ENCODE data around the gene U2AF1L4.
A peak's percentile ranks its signal among the peaks of the same experiment; 100 is the strongest.
"Not testable (repeated sequence)": the region's sequence is repeated elsewhere in the genome, so short reads cannot be mapped to it uniquely, and the experiment has no call there.

Gene U2AF1L4

DNA sequence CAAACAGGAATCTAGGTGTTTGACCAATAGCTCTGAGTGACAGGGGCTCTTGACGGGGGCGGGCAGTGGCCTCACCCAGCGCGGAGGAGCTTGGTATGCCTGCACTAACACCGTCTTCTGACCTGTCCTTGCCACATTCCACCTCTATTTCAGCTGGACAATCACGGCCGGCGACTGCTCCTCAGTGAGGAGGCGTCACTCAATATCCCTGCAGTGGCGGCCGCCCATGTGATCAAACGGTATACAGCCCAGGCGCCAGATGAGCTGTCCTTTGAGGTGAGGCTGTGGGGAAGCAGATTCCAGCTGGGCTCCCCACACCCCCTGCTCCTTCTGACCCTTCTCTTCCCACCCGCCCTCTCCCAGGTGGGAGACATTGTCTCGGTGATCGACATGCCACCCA lies 34.8 kb upstream of the U2AF1L4 start:
- no peak for DNase-seq

DNA sequence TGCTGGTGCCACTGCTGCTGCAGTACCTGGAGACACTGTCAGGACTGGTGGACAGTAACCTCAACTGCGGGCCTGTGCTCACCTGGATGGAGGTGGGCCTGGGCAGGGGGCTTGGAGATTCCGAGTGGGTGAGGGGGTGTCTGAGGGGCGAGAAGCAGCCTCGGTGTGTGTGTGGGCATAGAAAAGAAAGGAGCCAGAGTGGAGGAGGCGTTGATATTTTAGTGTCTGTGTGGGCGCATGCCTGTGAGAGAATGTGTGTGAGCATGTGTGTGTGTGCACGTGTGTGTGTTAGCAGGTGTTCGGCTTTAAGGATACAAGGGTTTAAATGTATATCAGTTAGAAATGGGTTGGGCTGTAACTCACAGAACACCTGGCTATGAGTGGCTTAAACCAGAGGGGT lies 33.8 kb upstream of the U2AF1L4 start:
- DNase-seq, result no peak

DNA sequence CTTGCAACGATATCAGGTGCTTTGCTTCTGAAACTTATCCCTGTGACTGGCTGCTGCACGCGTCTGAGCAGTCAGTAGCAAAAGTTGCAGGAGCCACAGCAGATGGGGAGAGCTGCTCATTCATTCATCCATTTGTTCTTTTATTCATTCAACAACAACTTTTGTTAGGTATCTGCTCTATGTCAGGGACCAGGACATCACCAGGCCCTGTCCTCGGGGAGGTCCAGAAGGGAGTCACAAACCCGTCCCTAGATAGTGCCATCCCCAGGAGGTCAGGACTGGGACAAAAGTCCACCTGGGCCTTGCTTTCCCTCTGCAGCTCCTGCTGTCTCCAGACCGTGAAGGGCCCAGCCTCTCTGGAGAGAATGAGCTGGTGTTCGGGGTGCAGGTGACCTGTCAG lies 32.7 kb upstream of the U2AF1L4 start:
- no peak for DNase-seq

DNA sequence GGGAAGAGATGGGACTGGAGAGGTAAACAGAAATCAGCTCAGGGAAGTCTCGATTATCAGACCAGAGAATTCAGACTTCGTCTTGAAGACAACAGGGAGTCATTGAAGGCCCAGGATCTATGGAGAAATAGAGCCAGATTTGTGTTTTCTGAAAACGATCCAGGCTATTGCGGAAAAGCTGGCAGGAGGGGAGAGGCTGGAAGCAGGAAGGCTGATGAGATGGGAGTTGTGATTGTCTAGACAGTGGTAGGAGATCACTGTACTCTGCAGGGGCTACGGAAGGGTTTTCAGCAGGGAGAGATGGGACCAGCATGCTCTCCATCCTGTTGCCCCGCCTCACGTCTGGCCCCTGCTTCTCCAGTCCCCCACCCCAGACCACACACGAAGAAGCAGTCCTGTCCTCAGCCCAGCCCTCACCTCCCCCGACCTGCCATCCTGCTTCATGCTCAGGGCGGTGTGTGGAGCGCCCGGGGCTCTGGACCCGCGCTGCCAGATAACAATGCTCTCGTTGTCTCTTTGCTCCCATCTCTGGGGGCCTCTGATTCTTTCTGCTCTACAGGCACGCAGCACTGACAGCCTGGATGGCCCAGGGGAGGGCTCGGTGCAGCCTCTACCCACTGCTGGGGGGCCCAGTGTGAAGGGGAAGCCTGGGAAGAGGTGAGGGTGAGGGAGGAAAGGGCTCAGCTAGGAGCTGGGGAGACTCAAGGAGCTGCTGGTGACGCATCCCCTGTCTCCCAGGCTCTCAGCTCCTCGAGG lies 32.0 kb upstream of the U2AF1L4 start:
- no peak for DNase-seq

- DNase-seq, result no peak
Measured at GRCh38 chr19:35776102-35776788, 31.0 kb upstream of the U2AF1L4 start.

- DNase-seq, result peak; percentile 99
Measured at GRCh38 chr19:35775298-35776101, 30.3 kb upstream of the U2AF1L4 start, which contains the start of gene ARHGAP33. TSS of gene ARHGAP33 (plus strand) at chr19:35775564. CDS start at chr19:35775659, 95 bp downstream.

DNA sequence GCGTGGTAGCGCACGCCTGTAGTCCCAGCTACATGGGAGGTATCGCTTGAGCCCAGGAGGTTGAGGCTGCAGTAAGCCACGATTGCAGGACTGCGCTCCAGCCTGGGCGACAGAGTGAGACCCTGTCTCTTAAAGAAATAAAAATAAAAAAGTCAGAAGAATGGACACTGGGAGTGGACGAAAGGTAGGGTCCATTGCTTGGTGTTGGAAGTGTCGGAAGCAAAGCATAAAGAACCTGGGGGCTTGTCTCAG lies 29.8 kb upstream of the U2AF1L4 start:
- DNase-seq, result no peak

- no peak for DNase-seq
Measured at GRCh38 chr19:35774274-35775045, 29.2 kb upstream of the U2AF1L4 start.

- no peak for DNase-seq
Measured at GRCh38 chr19:35773020-35773806, 28.0 kb upstream of the U2AF1L4 start.

DNA sequence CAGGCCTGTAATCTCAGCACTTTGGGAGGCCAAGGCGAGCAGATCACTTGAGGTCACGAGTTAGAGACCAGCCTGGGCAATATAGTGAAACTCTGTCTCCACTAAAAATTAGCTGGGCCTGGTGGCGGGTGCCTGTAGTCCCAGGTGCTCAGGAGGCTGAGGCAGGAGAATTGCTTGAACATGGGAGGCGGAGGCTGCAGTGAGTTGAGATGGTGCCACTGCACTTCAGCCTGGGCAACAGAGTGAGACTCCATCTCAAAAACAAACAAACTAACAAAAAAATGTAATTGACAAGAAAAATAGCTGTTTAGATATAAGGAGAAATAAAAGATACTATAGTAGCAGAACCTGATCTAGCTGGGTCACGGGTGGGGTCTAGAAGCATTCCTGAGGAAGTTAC lies 27.1 kb upstream of the U2AF1L4 start:
- DNase-seq, result not testable (repeated sequence)

DNA sequence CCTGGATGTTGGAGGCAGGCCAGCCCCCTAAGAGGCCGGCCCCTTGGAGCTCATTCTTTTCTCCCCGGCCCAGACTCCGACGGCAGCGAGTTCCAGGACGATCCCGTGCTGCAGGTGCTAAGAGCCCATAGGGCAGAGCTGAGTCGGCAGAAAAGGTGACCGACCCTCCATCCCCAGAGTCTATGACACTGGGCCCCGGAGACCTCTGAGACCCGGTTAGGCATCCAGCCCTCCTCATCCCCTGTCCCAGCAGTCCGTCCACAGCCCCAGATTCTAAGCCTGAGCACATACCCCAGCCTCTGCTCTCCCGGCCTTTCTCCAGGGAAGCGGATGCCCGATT lies 22.8 kb upstream of the U2AF1L4 start:
- no peak for DNase-seq

DNA sequence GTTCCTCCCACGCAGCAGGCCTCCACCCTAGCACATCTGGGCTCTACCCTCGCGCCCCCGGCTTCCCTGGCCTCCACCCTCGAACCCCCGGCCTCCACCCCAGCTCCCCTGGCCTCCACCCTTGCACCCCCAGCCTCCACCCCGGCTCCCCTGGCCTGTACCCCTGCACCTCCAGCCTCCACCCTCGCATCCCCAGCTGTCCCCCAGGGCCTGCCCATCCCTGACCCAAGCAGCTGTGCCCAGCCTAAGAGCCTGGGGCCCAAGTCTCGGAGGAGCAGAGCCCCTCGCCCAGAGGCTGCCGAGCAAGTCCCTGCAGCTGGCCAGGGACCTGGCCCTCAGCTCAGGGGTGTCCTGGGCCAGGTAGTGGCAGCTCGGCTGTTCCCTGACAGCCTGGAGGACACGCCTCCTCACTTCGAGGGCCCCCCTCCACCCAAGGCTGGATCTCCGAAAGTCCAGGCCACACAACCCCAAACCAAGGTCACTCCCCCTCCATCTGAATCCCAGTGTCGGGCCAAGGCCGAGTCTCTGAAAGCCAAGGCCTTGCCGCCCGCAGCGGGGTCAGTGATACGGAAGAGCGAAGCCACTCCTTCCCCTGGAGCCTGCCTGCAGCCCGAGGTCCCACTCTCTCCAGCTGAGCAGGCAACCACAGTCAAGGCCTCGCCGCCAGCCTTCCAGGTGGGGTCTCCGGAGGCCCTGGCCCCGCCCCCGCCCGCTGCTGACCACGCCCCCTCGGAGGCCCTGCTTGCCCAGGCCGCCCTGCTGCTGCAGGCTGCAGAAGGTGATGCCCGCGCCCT lies 22.3 kb upstream of the U2AF1L4 start:
- no peak for DNase-seq

DNA sequence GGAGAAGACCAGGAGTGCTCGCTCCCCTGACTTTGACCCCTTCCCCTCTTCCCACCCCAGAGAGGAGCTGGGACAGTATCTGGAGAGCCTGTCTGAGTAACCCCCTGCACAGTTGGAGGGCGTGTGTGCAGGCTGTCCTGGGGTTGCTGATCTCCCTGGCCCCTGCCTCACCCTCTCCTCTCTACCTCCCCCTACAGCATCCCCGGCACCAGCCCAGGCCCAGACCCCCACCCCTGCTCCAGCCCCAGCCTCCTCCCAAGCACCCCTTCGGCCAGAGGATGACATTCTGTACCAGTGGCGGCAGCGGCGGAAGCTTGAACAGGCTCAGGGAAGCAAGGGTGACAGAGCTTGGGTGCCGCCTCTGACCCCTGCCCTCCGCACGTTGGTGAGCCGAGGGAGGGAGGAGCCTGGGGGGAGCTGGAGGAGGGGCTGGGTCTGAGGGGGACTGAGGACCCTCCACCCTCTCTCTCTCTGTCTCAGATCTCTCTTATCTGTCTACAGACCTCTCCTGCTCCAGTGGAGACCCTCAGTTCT lies 21.4 kb upstream of the U2AF1L4 start:
- no peak for DNase-seq

DNA sequence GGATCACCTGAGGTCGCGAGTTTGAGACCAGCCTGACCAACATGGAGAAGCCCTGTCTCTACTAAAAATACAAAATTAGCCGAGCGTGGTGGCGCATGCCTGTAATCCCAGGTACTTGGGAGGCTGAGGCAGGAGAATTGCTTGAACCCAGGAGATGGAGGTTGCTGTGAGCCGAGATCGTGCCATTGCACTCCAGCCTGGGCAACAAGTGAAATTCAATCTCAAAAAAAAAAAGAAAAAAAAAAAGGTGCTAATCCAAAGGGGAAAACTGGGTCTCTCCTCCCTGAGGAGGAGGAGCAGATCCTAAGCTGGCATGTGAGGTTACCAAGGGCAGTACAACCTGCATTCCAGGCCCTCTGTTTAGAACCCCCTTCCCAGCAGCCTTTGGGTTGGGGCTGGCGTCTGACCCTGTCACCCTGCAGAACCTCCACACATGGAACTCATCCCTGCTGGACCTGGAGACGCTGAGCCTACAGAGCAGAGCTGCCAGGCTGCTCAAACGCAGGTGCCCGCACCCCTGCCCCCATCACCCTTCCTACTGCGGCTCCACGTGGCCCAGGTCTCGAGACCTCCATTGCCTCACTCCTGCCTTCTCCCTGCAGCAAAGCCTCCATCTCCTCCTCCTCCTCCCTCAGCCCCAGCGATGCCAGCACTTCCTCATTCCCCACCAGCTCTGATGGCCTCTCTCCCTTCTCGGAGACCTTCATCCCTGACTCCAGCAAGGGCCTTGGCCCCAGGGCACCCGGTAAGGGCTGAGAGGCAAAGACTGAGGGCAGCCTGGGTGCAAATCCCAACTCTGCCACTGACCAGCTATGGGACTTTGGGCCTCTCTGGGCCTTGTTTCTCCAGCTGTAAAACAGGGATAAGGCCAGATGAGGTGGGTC lies 19.5 kb upstream of the U2AF1L4 start:
- DNase-seq, result no peak

DNA sequence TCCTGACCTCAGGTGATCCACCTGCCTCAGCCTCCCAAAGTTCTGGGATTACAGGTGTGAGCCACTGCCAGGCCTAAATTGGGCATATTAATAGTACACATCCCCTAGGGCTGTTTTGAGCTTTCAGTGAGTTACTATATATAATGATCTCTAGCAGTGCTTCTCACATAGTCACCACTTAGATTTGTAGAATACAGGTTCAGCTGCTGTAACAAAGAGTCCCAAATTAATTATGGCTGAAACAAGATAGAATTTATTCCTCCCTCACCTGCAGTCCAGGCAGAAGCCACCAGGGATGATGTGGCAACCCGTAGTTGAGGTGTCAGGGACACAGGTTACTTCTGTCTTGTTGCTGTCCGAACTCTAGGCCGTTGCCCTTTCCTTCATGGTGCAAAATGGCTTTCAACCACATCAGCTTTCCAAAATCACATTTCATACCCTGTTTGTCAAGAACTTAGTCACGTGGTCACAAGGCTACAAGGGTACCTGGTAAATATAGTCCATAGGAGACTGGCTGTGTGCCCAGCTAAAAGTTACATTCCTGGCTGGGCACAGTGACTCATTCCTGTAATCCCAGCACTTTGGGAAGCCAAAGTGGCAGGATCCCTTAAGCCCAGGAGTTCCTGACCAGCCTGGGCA lies 15.6 kb upstream of the U2AF1L4 start:
- DNase-seq, result no peak

- DNase-seq, result no peak
Measured at GRCh38 chr19:35759697-35760096, 14.5 kb upstream of the U2AF1L4 start.

- DNase-seq, result peak; percentile 100
Measured at GRCh38 chr19:35757749-35758608, 12.8 kb upstream of the U2AF1L4 start, which contains the start of gene PROSER3. TSS of gene PROSER3 (plus strand) at chr19:35758176. CDS start at chr19:35758216, 40 bp downstream.

DNA sequence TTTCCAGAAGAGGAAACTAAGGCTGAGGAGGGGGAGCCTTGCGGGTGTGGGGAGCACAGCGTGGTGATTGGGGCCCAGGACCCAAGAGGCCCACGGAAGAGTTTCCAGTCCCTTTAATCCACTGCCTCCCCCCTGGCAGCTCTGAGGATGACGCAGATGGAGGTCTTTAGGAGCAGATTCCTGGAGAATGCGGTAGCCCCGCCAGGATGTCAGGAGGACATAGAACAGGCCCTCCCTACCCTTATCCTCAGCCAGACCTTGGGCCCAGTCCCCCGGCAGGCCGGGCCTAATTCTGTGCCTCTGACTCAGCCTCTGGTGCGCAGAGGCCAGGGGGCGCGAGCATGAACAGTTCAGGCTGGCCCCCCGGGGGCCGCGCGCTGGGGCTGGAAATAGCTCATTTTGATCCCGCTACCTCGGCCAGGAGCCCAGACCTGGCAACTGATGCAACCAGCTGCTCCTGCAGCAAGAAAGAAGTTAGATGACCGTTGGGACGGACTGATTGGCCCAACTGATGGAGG lies 12.1 kb upstream of the U2AF1L4 start:
- peak; percentile 41 for DNase-seq

Measured in activated CD4-positive, alpha-beta T cell treated with anti-CD3 and anti-CD28 coated beads, Interleukin-10, Interleukin-2, amounts not matched to agents 100 ng/mL and 50 ng/mL, durations not matched to agents 16 hours and 8 hours (primary cell).